SK-N-SH treated with all-trans-retinoic acid at 6 μM for 48 hours (cell line): ENCODE measurements around the gene ITGA3.

ENCODE experiments used
- BACH2 ChIP-seq: fragments of 250-450 bp; sonication (Bioruptor Pico); IDR thresholded peaks from 2 replicates; pipeline ENCODE4 v1.9.0; 2021; ENCODE audit warnings: mild to moderate bottlenecking, borderline replicate concordance
- CREB5 ChIP-seq: fragments of 250-450 bp; sonication (Bioruptor Pico); IDR thresholded peaks from 2 replicates; pipeline ENCODE4 v1.5.1; 2020; ENCODE audit warnings: low read depth, mild to moderate bottlenecking, moderate library complexity
- CSDC2 ChIP-seq: fragments of 250-450 bp; sonication (Bioruptor Pico); IDR thresholded peaks from 2 replicates; pipeline ENCODE4 v1.5.0; 2020; ENCODE audit warnings: mild to moderate bottlenecking, moderate library complexity
- CSRNP3 ChIP-seq: fragments of 250-450 bp; sonication (Bioruptor Pico); IDR thresholded peaks from 2 replicates; pipeline ENCODE4 v1.5.1; 2021; ENCODE audit warnings: mild to moderate bottlenecking, moderate library complexity
- GLIS3 ChIP-seq: fragments of 250-450 bp; sonication (Bioruptor Pico); IDR thresholded peaks from 2 replicates; pipeline ENCODE4 v1.5.0; 2020; ENCODE audit warnings: mild to moderate bottlenecking, moderate library complexity
- ISL1 ChIP-seq: fragments of 250-450 bp; sonication (Bioruptor Pico); IDR thresholded peaks from 2 replicates; pipeline ENCODE4 v2.1.2; 2022; ENCODE audit warnings: mild to moderate bottlenecking, moderate library complexity
- OSR1 ChIP-seq: fragments of 250-450 bp; sonication (Bioruptor Pico); IDR thresholded peaks from 2 replicates; pipeline ENCODE4 v1.8.0; 2022; ENCODE audit warnings: moderate library complexity, mild to moderate bottlenecking, inconsistent platforms
- RARB ChIP-seq: fragments of 250-450 bp; sonication (Bioruptor Pico); IDR thresholded peaks from 2 replicates; pipeline ENCODE4 v1.8.0; 2021; ENCODE audit warnings: mild to moderate bottlenecking, moderate library complexity
- TCF4 ChIP-seq: fragments of 250-450 bp; sonication (Bioruptor Pico); IDR thresholded peaks from 2 replicates; pipeline ENCODE4 v1.8.0; 2021; ENCODE audit warnings: mild to moderate bottlenecking, moderate library complexity, borderline replicate concordance
- TOX ChIP-seq: fragments of 250-450 bp; sonication (Bioruptor Pico); IDR thresholded peaks from 2 replicates; pipeline ENCODE4 v1.8.0; 2021; ENCODE audit warnings: mild to moderate bottlenecking, moderate library complexity, borderline replicate concordance
- TSHZ2 ChIP-seq: fragments of 250-450 bp; sonication (Bioruptor Pico); IDR thresholded peaks from 2 replicates; pipeline ENCODE4 v1.5.0; 2020; ENCODE audit warnings: mild to moderate bottlenecking, moderate library complexity
- ZC3H10 ChIP-seq: fragments of 250-450 bp; sonication (Bioruptor Pico); IDR thresholded peaks from 2 replicates; pipeline ENCODE4 v1.5.1; 2021; ENCODE audit warnings: mild to moderate bottlenecking, moderate library complexity
- ZFP3 ChIP-seq: fragments of 250-450 bp; sonication (Bioruptor Pico); IDR thresholded peaks from 2 replicates; pipeline ENCODE4 v1.5.0; 2020; ENCODE audit warnings: mild to moderate bottlenecking, moderate library complexity
- ZFP30 ChIP-seq: fragments of 450-650 bp; formaldehyde crosslinking; IDR thresholded peaks from 2 replicates; pipeline ENCODE4 v1.5.0; 2022; ENCODE audit warnings: mild to moderate bottlenecking, moderate library complexity

- TF ChIP-seq ZC3H10 (CRISPR knock-in tag) (no peak), OSR1 (no peak), TSHZ2 (CRISPR knock-in tag) (no peak), CSRNP3 (no peak), TCF4 (CRISPR knock-in tag) (no peak), CREB5 (CRISPR knock-in tag) (no peak), ZFP3 (CRISPR knock-in tag) (no peak), CSDC2 (CRISPR knock-in tag) (no peak), GLIS3 (no peak), TOX (CRISPR knock-in tag) (no peak), RARB (CRISPR knock-in tag) (no peak), BACH2 (no peak), ISL1 (CRISPR knock-in tag) (no peak), ZFP30 (CRISPR knock-in tag) (no peak)
These were observed 42.7 kb downstream of the ITGA3 start for GRCh38 chr17:50098583-50098982.
